ENCODE data around the gene DOCK10.

Gene DOCK10

GRCh38 chr2:224869601-224870233 lies 172.6 kb downstream of the DOCK10 start:
- DNase-seq: no peak

- DNase-seq: no peak
These were observed 177.3 kb downstream of the DOCK10 start for GRCh38 chr2:224865016-224865415.

DNA sequence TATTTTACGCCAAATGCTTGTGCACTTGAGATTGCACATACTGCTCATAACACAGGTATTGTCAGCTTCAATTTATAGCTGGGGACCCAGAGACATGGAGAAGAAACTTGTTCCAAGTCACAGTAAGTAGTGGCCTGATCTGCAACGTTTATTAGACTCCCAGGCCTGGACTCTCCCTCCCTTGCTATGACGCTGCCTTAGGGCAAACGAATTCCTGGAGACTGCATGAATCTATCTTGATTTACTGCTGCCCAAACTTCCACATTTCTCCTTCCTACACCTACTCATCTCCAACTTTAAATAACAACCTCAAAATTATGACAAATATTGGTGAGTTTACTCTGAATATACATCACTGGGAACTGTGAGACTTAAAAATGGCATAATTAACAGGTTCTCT lies 181.0 kb downstream of the DOCK10 start:
- no peak for DNase-seq

GRCh38 chr2:224860786-224861185 lies 181.5 kb downstream of the DOCK10 start:
- no peak for DNase-seq

GRCh38 chr2:224851811-224852210 lies 190.5 kb downstream of the DOCK10 start:
- no peak for DNase-seq

- no peak for DNase-seq
These were observed 192.2 kb downstream of the DOCK10 start for GRCh38 chr2:224850081-224850480.

DNA sequence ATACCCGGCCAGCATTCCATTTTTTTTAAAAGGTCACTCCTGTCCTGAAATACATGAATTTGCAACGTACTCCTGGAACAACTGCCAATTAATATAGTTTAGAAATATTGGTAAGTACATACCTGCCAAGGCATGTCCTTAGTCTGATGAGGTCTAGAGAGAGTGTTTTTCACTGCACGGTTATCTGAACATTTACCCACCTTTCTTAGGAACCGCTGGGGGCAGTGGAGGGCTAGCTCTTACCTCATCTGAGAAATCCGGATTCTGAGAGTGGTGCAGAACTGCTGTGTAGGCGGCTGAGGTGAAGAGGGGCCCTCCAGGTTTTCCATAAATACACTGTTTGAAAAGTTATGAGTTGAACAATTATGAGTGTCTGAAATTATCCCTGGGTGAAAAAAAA lies 193.0 kb downstream of the DOCK10 start:
- DNase-seq: no peak

- DNase-seq: no peak
These were observed 194.1 kb downstream of the DOCK10 start for GRCh38 chr2:224847961-224848850.

GRCh38 chr2:224847381-224847780 lies 194.9 kb downstream of the DOCK10 start:
- DNase-seq: no peak

DNA sequence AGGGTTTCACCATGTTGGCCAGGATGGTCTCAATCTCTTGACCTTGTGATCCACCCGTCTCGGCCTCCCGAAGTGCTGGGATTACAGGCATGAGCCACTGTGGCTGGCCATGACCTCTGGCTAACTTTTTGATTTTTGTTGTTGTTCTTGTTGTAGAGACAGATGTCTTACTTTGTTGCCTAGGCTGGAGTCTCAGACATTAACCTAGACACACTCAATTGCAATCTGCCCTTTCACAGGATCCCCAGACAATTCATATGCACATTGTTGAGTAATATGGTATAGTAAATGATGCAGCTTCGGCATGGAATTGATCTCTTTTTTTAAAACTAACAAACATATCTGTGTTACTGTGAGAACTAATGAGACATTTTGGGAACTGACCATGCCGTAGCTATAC lies 195.6 kb downstream of the DOCK10 start:
- no peak for DNase-seq

- no peak for DNase-seq
These were observed 196.1 kb downstream of the DOCK10 start for GRCh38 chr2:224846161-224846560.

GRCh38 chr2:224843141-224843540 lies 199.1 kb downstream of the DOCK10 start:
- DNase-seq: no peak

DNA sequence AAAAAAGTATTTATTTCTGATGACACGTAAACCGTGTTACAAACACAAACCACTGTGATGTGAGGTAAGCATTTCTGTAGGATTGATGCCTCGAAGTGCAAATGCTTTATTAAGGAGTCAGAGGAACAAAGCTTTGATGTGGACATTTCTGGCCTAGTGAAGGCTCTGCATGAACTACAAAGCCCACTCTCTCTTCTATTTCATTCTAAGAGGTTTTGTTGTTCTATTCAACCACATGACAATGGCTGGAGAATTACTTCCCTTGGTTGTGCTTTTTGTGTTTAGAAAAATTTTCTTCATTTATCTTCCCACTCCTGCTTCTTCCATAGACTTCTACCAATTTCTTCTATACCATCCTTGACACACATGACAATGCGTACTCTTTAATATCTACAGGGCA lies 200.4 kb downstream of the DOCK10 start:
- DNase-seq: no peak

DNA sequence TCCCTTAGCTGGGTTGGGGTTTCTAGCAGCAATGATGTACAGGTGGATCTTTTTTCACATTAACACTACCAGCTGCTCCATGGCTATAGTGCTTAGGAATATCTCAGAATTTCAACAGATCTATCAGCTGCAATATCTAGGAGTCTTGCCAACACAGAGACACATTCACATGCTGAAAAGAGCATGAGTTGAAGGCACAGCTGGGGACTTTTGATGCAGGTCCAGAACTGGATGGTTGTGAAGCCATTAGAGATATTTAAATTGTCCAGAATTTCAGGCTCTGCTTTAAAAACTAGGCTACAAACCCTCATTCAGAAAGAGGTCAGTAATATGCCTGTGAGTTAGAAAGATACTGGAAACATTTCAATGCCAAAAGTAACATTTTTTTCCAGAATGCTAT lies 203.9 kb downstream of the DOCK10 start:
- no peak for DNase-seq

- no peak for DNase-seq
These were observed 204.7 kb downstream of the DOCK10 start for GRCh38 chr2:224837558-224837957.

DNA sequence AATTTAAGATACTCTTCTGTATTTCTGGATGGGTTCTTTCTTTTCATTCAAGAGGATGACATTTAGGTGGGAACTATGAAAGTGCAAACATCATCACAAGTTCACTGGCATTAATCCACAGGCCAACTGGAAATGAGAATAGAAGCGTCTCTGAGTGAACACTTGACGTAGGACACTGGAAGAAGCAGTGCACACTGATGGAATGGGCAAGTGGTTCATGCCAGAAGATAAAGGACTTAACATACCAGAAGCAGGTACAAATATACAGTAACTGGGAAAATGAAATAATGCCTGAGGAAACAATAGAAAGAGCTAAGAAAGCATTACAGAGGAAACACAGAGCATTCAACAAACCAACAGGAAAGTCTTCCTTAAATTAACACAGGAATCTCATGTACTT lies 205.2 kb downstream of the DOCK10 start:
- no peak for DNase-seq

DNA sequence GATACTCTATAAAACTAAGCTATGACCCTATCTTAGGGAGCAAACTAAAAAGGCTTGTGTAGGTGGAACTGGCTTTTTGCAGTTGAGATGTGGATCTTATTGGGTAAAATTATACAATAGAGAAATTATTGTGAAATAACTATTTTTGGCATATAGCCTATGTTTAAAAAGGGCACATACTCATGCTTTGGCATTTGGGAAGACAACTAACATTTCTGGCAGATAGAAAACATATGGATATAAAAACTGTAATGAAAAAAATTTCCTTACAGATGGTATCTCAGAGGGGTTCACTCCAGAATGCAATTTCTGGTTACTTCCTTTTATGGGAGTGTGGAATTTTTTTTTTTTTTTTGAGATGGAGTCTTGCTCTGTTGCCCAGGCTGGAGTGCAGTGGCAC lies 206.0 kb downstream of the DOCK10 start:
- DNase-seq: no peak

DNA sequence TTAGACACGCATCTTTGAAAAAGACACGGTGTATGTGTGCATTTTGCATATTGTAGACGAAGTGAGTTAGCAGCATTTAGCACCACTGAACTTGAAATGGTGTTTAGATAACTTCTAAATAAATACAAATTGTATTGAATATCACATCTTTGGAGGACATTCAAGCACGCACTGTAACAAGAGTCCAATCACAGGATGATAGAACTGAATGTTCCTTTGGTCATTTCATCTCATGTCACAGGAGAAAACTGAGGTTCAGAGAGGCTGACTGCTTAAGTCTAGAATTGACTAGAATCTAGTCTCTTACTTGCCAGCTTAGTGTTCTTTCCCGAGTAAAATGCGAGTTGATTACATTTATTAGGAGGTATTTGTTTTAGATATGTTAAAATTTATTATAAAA lies 206.9 kb downstream of the DOCK10 start:
- no peak for DNase-seq

GRCh38 chr2:224833986-224834385 lies 208.3 kb downstream of the DOCK10 start:
- no peak for DNase-seq

GRCh38 chr2:224832207-224832606 lies 210.1 kb downstream of the DOCK10 start:
- DNase-seq: no peak

- no peak for DNase-seq
These were observed 210.7 kb downstream of the DOCK10 start for GRCh38 chr2:224831530-224831929.

GRCh38 chr2:224820283-224820991 lies 221.8 kb downstream of the DOCK10 start:
- no peak for DNase-seq

GRCh38 chr2:224819075-224819474 lies 223.2 kb downstream of the DOCK10 start:
- no peak for DNase-seq

GRCh38 chr2:224817676-224818075 lies 224.6 kb downstream of the DOCK10 start:
- DNase-seq: no peak

Measured in activated CD4-positive, CD25-positive, alpha-beta regulatory T cell (primary cell).